WERI-Rb-1 (cell line): ENCODE results near the gene PKN1.

ENCODE experiments used
- DNase-seq: peaks from one replicate; pipeline ENCODE4 v3.0.0-alpha.2; 2020
- H3K27ac ChIP-seq: fragments of 250-450 bp; sonication (Bioruptor Pico); 2 replicates; pipeline ENCODE4 v1.5.1; 2020; ENCODE audit warnings: mild to moderate bottlenecking, moderate library complexity
- H3K27me3 ChIP-seq: fragments of 250-450 bp; sonication (Bioruptor Pico); 2 replicates; pipeline ENCODE4 v1.5.1; 2021; ENCODE audit warnings: mild to moderate bottlenecking, low read depth, moderate library complexity; ENCODE audit not compliant: insufficient read depth, severe bottlenecking
- H3K36me3 ChIP-seq: fragments of 250-450 bp; sonication (Bioruptor Pico); 2 replicates; pipeline ENCODE4 v1.5.1; 2020; ENCODE audit warnings: mild to moderate bottlenecking, moderate library complexity
- H3K4me3 ChIP-seq: 2 replicates; pipeline ENCODE4 v1.5.1; 2011; ENCODE audit warnings: low read depth, mild to moderate bottlenecking, control low read depth, low read length
- H3K9me3 ChIP-seq: fragments of 250-450 bp; sonication (Bioruptor Pico); 2 replicates; pipeline ENCODE4 v1.5.1; 2021; ENCODE audit warnings: mild to moderate bottlenecking, moderate library complexity; ENCODE audit not compliant: severe bottlenecking
- CTCF ChIP-seq: IDR thresholded peaks from 2 replicates; pipeline ENCODE4 v1.5.1; 2011; ENCODE audit warnings: low read depth, mild to moderate bottlenecking, control low read depth, inconsistent platforms, low read length

The PKN1 gene

GRCh38 chr19:14432791-14433553 is at the start of gene PKN1:
Gene PKN1, plus strand, starts transcription at chr19:14433306. Its CDS starts 216 bp downstream, at chr19:14433522.
- TF ChIP-seq CTCF = 0 out of 2 replicates have a peak, but pooled peaks have one; percentile 16
- peaks cover 7% of the 10 kb centered on the region for H3K36me3 ChIP-seq
- peak within 1 kb of the TSS; percentile 73 for H3K4me3 ChIP-seq
- H3K27me3 ChIP-seq = no peaks in the 10 kb centered on the region
- peak; percentile 70 for DNase-seq
- peak within 1 kb of the TSS; percentile 79 for H3K27ac ChIP-seq
- no peaks in the 10 kb centered on the region for H3K9me3 ChIP-seq

- H3K4me3 ChIP-seq = no peak overlapping the region
- H3K27me3 ChIP-seq = no peaks in the 10 kb centered on the region
- TF ChIP-seq CTCF = no peak
- no peaks in the 10 kb centered on the region for H3K9me3 ChIP-seq
- no peaks in the 10 kb centered on the region for H3K36me3 ChIP-seq
- H3K27ac ChIP-seq = no peak overlapping the region
- no peak for DNase-seq
Observed at GRCh38 chr19:14383661-14384555, 49.2 kb upstream of the PKN1 start.

- H3K36me3 ChIP-seq = no peaks in the 10 kb centered on the region
- no peak overlapping the region for H3K27ac ChIP-seq
- H3K9me3 ChIP-seq = no peaks in the 10 kb centered on the region
- no peak for TF ChIP-seq CTCF
- DNase-seq = no peak
- H3K27me3 ChIP-seq = no peaks in the 10 kb centered on the region
- no peak overlapping the region for H3K4me3 ChIP-seq
Observed at GRCh38 chr19:14385492-14385891, 47.6 kb upstream of the PKN1 start.

- Histone ChIP-seq H3K36me3 (no peaks in the 10 kb centered on the region), H3K9me3 (no peaks in the 10 kb centered on the region), H3K27me3 (no peaks in the 10 kb centered on the region), H3K27ac (no peak overlapping the region), H3K4me3 (no peak overlapping the region)
- DNase-seq = no peak
- no peak for TF ChIP-seq CTCF
Observed at GRCh38 chr19:14390548-14390947, 42.6 kb upstream of the PKN1 start.

- Histone ChIP-seq H3K27me3 (no peaks in the 10 kb centered on the region), H3K27ac (no peak overlapping the region), H3K36me3 (no peaks in the 10 kb centered on the region), H3K9me3 (no peaks in the 10 kb centered on the region), H3K4me3 (no peak overlapping the region)
- DNase-seq = no peak
- TF ChIP-seq CTCF = no peak
Observed at GRCh38 chr19:14391156-14391821, 41.8 kb upstream of the PKN1 start.
